Activated CD4-positive, alpha-beta T cell treated with anti-CD3 and anti-CD28 coated beads, Interleukin-10, Interleukin-2, amounts not matched to agents 100 ng/mL and 50 ng/mL, durations not matched to agents 16 hours and 8 hours (primary cell): Measurements from ENCODE around the gene GTF2I.
"Not testable (repeated sequence)": the region's sequence is repeated elsewhere in the genome, so short reads cannot be mapped to it uniquely, and the experiment has no call there.

Experiments used
- DNase-seq: peaks from one replicate; pipeline ENCODE4 v3.0.0-alpha.2; 2020

GTF2I gene

GRCh38 chr7:74781746-74782145, 124.2 kb downstream of the GTF2I start:
- DNase-seq, result not testable (repeated sequence)

DNA sequence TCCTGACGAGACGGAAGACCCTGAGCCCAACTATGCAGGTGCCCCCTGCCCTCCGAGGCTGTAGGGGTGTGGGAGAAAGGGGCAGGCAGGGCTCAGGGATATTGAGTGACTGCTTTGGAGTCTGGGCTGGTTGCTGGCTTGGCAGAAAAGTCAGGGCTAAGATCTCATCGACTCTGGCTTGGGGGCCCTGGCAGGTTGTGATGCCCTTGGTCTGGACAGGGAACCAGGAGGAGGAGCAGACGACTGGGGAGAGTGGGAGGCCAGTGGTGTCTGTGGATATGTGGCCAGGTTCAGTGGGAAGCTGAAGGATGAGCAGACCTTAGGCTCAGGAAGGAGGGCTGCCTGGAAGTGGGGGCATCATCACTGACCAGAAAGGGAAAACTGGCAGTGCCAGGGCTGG, 126.1 kb downstream of the GTF2I start:
- not testable (repeated sequence) for DNase-seq

DNA sequence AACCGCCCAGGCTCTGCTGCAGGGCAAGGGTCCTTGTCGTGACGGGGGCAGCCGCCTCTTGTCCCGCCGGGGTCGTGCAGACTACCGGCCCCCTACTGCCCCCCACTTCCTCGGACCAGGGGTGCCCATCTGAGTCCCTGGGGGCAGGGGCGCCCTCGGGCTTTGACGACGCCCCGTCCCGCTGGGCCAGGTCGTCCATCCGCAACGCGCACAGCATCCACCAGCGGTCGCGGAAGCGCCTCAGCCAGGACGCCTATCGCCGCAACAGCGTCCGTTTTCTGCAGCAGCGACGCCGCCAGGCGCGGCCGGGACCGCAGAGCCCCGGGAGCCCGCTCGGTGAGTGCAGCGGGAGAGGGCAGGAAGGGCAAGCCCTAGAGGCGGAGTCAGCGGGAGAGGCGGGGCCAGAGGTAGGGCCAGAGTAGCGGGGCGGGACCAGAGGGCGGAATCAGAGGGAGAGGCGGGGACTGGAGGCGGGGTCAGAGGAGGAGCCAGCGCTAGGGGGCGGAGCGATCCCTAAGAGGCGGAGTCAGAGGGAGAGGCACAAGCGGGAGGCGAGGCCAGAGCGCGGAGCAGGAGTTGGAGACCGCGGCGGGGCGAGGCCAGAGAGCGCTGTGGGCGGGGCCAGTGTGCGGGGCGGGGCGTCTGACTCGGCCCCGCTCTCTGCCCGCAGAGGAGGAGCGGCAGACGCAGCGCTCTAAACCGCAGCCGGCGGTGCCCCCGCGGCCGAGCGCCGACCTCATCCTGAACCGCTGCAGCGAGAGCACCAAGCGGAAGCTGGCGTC, 131.0 kb downstream of the GTF2I start:
- peak; percentile 97 for DNase-seq

DNA sequence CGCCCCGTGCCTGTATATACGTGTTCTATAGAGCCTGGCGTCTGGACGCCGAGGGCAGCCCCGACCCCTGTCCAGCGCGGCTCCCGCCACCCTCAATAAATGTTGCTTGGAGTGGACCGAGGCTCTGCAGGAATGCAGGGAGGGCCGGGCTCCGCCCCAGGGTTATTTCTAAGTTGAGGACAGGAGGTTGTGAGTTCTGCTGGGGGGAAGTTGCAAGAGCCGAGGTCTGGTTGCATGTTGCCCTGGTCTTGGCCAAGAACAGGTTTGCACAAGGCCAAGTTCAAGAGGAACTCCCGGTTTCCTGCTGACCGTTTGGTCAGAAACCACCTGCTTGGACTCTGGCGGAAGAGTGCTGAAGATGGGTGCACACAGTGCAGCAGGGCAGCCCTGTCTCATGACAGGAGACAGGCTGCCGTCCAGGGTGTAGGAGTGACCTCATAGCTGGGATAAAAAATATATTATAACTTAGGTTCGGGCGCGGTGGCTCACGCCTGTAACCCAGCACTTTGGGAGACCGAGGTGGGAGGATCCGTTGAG, 131.8 kb downstream of the GTF2I start:
- not testable (repeated sequence) for DNase-seq

DNA sequence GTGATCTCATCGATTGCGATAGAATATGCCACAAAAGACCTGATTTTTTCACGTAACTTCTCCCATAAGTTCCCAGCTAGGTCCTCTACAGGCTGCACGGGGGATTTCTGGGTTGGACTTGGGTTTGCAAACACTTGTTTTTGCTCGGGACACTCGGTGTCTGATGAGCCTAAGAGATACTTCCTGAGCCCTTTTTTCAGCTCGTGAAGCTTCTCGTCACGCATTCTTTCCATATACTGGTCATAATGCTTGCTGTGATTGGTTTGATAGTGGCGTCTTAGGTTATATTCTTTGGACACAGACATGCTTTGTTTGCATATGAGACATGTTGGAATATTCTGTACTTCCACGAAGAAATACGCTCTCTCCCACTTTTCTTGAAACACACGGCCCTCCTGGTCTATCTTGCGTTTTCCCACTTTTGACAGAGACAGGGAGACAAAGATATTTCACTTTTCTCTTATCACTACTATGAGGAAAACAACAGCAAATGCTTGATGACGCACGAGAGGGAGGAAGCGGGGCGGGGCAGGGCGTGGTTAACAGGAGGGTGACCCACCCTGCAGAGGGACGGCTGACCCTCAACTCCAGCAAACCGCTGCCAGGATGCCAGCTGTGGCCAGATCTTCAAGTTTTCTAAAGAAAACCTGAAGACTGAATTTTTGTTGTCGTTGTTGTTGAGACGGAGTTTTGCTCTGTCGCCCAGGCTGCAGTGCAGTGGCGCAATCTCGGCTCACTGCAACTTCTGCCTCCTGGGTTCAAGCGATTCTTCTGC, 140.5 kb downstream of the GTF2I start:
- not testable (repeated sequence) for DNase-seq

GRCh38 chr7:74798644-74799043, 141.1 kb downstream of the GTF2I start:
- peak; percentile 15 for DNase-seq
